Activated CD4-positive, alpha-beta T cell treated with anti-CD3 and anti-CD28 coated beads for 36 hours (primary cell): ENCODE results near the gene FOLR1. TPM values are rescaled to one million over a fixed set of nuclear protein-coding genes. Genes with fewer than 3 reads are reported as not detected.

ENCODE experiments used
- ATAC-seq: fragments of 200-7000 bp; cut with Tn5 transposase; one replicate; pipeline ENCODE4 v1.10.0; 2021; ENCODE audit warnings: mild to moderate bottlenecking, moderate library complexity
- CTCF ChIA-PET: fragments of 350-600 bp; sonication (Branson Sonifier 250); formaldehyde crosslinking; loops from one replicate; lab custom pipeline; 2021; ENCODE audit warnings: antibody characterized with exemption; lab: Charles Lee
- POLR2A ChIA-PET: fragments of 350-600 bp; sonication (Branson Sonifier 250); formaldehyde crosslinking; loops from one replicate; lab custom pipeline; 2021; ENCODE audit warnings: antibody characterized with exemption, inconsistent platforms; lab: Charles Lee
- DNase-seq: peaks from one replicate; pipeline ENCODE4 v3.0.0-alpha.2; 2020
- H3K27ac Mint-ChIP-seq: one replicate; pipeline ENCODE4 v1.8.0; 2021; ENCODE audit warnings: mixed read lengths
- H3K27me3 Mint-ChIP-seq: one replicate; pipeline ENCODE4 v1.8.0; 2021; ENCODE audit warnings: mixed read lengths
- H3K36me3 Mint-ChIP-seq: one replicate; pipeline ENCODE4 v1.8.0; 2021; ENCODE audit warnings: low read depth, mixed read lengths
- H3K4me1 Mint-ChIP-seq: one replicate; pipeline ENCODE4 v1.8.0; 2021; ENCODE audit warnings: mixed read lengths
- H3K4me3 Mint-ChIP-seq: one replicate; pipeline ENCODE4 v1.8.0; 2021; ENCODE audit warnings: mild to moderate bottlenecking, moderate library complexity, mixed read lengths
- H3K9me3 Mint-ChIP-seq: one replicate; pipeline ENCODE4 v1.8.0; 2021; ENCODE audit warnings: low read depth, mixed read lengths
- intact Hi-C, 2 experiments: fragments of 100-400 bp; cut with DNase I in 1 of 2; cut with micrococcal nuclease in 1 of 2; formaldehyde crosslinking; loops; one replicate each; pipeline versions ENCODE4 v1.14.2 to v1.15.1; 2022 to 2024; cut with DNase I, micrococcal nuclease
- total RNA-seq, 2 experiments: library from RNA; stranded (reverse); gene quantifications; one replicate each; pipeline ENCODE4 v1.2.3, GENCODE V29; 2021

The FOLR1 gene
- total RNA-seq, 2 experiments from 2014 or later, result not detected

DNA sequence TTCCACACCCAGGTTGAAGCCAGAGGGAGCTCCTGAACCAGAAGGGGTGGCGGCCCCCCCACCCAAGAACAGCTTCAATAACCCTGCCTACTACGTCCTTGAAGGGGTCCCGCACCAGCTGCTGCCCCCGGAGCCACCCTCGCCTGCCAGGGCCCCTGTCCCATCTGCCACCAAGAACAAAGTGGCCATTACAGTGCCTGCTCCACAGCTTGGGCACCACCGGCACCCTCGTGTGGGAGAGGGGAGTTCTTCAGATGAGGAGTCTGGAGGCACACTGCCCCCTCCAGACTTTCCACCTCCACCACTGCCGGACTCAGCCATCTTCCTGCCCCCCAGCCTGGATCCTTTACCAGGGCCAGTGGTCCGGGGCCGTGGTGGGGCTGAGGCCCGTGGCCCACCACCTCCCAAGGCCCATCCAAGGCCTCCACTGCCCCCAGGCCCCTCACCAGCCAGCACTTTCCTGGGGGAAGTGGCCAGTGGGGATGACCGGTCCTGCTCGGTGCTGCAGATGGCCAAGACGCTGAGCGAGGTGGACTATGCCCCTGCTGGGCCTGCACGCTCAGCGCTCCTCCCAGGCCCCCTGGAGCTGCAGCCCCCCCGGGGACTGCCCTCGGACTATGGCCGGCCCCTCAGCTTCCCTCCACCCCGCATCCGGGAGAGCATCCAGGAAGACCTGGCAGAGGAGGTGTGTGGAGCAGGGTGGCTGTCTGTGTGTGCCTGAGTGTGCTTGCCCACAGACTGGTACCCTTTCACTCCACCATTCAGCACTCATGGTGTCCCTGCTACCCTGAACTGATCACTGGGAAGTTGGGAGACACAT lies 45.4 kb downstream of the FOLR1 start:
- POLR2A ChIA-PET, result interaction anchor here (0.8 to 1.0 kb wide), 2 partner anchors 11 to 14 kb away, joined by 3 read pairs; no protein-coding TSS in a partner anchor
- H3K27me3 Mint-ChIP-seq, result peaks cover 26% of the 10 kb centered on the region
- H3K9me3 Mint-ChIP-seq, result no peaks in the 10 kb centered on the region

DNA sequence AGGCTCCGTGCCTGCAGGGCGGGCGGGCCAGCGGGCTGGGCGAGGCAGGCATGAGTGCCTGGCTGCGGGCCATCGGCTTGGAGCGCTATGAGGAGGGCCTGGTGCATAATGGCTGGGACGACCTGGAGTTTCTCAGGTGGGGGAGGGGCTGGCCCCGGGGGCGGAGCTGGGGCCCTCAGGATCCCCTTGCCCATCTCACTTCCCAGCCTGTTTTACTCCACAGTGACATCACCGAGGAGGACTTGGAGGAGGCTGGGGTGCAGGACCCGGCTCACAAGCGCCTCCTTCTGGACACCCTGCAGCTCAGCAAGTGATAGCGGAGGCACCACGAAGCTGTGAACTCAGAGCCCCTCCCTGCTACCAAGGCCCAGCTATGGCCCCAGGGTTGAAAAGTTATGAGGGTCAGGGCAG lies 46.1 kb downstream of the FOLR1 start:
- ATAC-seq (peak; percentile 76), DNase-seq (peak; percentile 78)
- H3K4me1 Mint-ChIP-seq, result peaks cover 11% of the 10 kb centered on the region
- ChIA-PET POLR2A (interaction anchor here (0.8 kb wide), 1 partner anchor 15 kb away, joined by 3 read pairs; no protein-coding TSS in a partner anchor), CTCF (interaction anchor here (0.6 to 2.3 kb wide), 14 partner anchors 8 to 213 kb away, joined by 3 to 10 read pairs (median 4); partner anchors contain the start of gene INPPL1)
- peaks cover 5% of the 10 kb centered on the region for H3K36me3 Mint-ChIP-seq
- no peak overlapping the region for H3K27ac Mint-ChIP-seq
- H3K27me3 Mint-ChIP-seq, result peaks cover 32% of the 10 kb centered on the region
- no peaks in the 10 kb centered on the region for H3K9me3 Mint-ChIP-seq
- no peak overlapping the region for H3K4me3 Mint-ChIP-seq
- intact Hi-C loops, result loop anchor here in 1 of 2 experiments (1.0 kb wide), 1 partner anchor 15 kb away; no protein-coding TSS in a partner anchor

More for the DNA sequence above, 45.4 kb downstream of the FOLR1 start:
- CTCF ChIA-PET, result interaction anchor here (0.6 to 2.3 kb wide), 13 partner anchors 9 to 1121 kb away, joined by 3 to 10 read pairs (median 4); partner anchors contain the start of gene INPPL1
- intact Hi-C loops, result no loop called here
- no peak overlapping the region for H3K4me3 Mint-ChIP-seq
- no peak for DNase-seq
- H3K27ac Mint-ChIP-seq, result no peak overlapping the region
- ATAC-seq, result no peak
- peaks cover 11% of the 10 kb centered on the region for H3K4me1 Mint-ChIP-seq
- H3K36me3 Mint-ChIP-seq, result peaks cover 8% of the 10 kb centered on the region

DNA sequence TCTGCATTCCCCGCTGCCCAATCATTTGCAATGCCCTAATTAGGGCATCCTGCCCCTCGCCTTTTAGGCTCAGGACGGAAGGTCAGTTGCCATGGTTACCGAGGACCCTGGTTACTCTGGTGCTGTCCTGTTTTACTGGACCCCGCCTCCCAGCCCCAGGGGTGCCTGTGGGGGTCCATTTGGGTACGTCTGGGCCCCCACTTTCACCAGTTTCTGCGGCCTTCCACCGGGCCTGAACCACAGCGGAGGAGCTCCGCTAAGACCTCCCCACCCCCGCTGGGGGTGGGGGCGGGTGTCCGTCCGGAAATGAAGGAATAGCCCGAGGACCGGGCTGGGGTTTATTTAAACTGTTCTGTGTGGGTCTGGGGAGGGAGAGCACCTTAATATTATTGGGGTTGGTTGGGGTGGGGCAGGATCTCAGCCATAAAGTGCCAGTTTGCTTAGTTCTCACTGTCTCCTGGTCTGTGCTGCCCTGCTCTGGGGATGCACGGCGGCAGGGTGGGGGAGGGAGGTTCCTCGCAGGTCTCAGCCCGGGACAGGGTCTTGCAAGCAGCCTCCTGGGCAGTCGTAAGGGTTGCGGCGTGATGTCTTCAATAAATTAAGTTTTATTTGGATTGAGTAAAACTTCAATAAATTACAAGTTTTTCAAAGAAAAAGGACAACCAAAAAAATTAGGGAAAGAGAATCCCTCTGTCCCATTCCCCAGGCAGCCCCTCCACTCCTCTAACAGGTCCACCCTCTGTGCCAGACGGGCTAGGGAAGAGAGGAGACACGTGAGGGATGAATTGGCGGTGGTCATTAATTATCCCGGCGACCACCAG lies 46.8 kb downstream of the FOLR1 start:
- ATAC-seq, result no peak
- peaks cover 5% of the 10 kb centered on the region for H3K36me3 Mint-ChIP-seq
- intact Hi-C loops, result loop anchor here in 1 of 2 experiments (1.0 kb wide), 1 partner anchor 15 kb away; no protein-coding TSS in a partner anchor
- H3K27ac Mint-ChIP-seq, result no peak overlapping the region
- H3K4me1 Mint-ChIP-seq, result peaks cover 16% of the 10 kb centered on the region
- no peak overlapping the region for H3K4me3 Mint-ChIP-seq
- no peaks in the 10 kb centered on the region for H3K9me3 Mint-ChIP-seq
- POLR2A ChIA-PET, result interaction anchor here (0.8 kb wide), 1 partner anchor 15 kb away, joined by 3 read pairs; no protein-coding TSS in a partner anchor
- CTCF ChIA-PET, result interaction anchor here (0.7 to 2.3 kb wide), 11 partner anchors 8 to 212 kb away, joined by 3 to 8 read pairs (median 4); no protein-coding TSS in a partner anchor
- DNase-seq, result no peak
- peaks cover 37% of the 10 kb centered on the region for H3K27me3 Mint-ChIP-seq

GRCh38 chr11:72239313-72239848 lies 47.4 kb downstream of the FOLR1 start:
- Mint-ChIP-seq H3K4me3 (no peak overlapping the region), H3K36me3 (peaks cover 2% of the 10 kb centered on the region), H3K27ac (no peak overlapping the region), H3K4me1 (peaks cover 16% of the 10 kb centered on the region), H3K27me3 (peaks cover 37% of the 10 kb centered on the region), H3K9me3 (no peaks in the 10 kb centered on the region)
- intact Hi-C loops, result no loop called here
- POLR2A ChIA-PET, result no interaction called here
- CTCF ChIA-PET, result interaction anchor here (2.3 kb wide), 1 partner anchor 17 kb away, joined by 8 read pairs; no protein-coding TSS in a partner anchor
- DNase-seq (no peak), ATAC-seq (peak; percentile 2)

- Mint-ChIP-seq H3K4me3 (peak overlapping the region; percentile 39), H3K27me3 (peaks cover 43% of the 10 kb centered on the region), H3K9me3 (no peaks in the 10 kb centered on the region), H3K27ac (peak overlapping the region; percentile 56), H3K36me3 (peaks cover 2% of the 10 kb centered on the region), H3K4me1 (peaks cover 20% of the 10 kb centered on the region)
- DNase-seq (no peak), ATAC-seq (peak; percentile 1)
- intact Hi-C loops, result loop anchor here in 1 of 2 experiments (5.0 kb wide), 2 partner anchors 172 to 192 kb away; partner anchors contain the start of gene CLPB
- ChIA-PET POLR2A (interaction anchor here (0.5 kb wide), 1 partner anchor 196 kb away, joined by 3 read pairs; no protein-coding TSS in a partner anchor), CTCF (no interaction called here)
These were observed 48.0 kb downstream of the FOLR1 start for GRCh38 chr11:72239849-72240460.

- H3K4me3 Mint-ChIP-seq, result peak overlapping the region; percentile 39
- peaks cover 2% of the 10 kb centered on the region for H3K36me3 Mint-ChIP-seq
- peaks cover 43% of the 10 kb centered on the region for H3K27me3 Mint-ChIP-seq
- ChIA-PET POLR2A (interaction anchor here (0.5 to 0.7 kb wide), 2 partner anchors 15 to 197 kb away, joined by 3 read pairs; no protein-coding TSS in a partner anchor), CTCF (interaction anchor here (0.8 kb wide), 1 partner anchor 190 kb away, joined by 6 read pairs; no protein-coding TSS in a partner anchor)
- no peaks in the 10 kb centered on the region for H3K9me3 Mint-ChIP-seq
- DNase-seq, result no peak
- intact Hi-C loops, result loop anchor here in 1 of 2 experiments (5.0 kb wide), 2 partner anchors 172 to 192 kb away; partner anchors contain the start of gene CLPB
- H3K4me1 Mint-ChIP-seq, result peaks cover 20% of the 10 kb centered on the region
- peak; percentile 31 for ATAC-seq
- peak overlapping the region; percentile 56 for H3K27ac Mint-ChIP-seq
These were observed 48.7 kb downstream of the FOLR1 start for GRCh38 chr11:72240461-72241290.

DNA sequence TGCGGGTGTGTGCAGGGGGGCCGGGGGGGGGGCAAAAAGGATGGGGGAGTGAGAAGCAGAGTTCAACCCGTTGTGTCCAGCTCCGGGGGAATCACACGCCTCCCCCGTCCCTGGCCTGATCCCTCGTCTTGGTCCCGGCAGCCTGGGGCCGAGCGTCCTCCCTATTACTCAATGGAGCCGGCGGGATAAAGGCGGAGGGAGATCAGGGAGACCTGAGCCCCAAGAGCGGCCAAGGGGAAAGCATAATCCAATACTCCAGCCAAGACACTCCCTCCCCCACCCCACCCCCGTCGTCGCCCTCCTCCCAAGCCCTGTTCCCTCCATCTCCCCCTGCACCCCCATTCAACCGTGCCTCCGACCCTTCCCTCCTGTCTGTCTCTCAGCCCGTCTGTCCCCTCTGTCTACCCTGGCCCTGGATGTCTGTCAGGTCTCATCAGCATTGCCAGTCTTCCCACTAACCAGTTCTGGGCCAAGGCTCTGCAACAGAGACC lies 49.4 kb downstream of the FOLR1 start:
- H3K4me1 Mint-ChIP-seq, result peaks cover 20% of the 10 kb centered on the region
- ChIA-PET POLR2A (no interaction called here), CTCF (interaction anchor here (0.8 kb wide), 1 partner anchor 190 kb away, joined by 6 read pairs; no protein-coding TSS in a partner anchor)
- intact Hi-C loops, result loop anchor here in 1 of 2 experiments (5.0 kb wide), 2 partner anchors 171 to 191 kb away; partner anchors contain the start of gene CLPB
- ATAC-seq (no peak), DNase-seq (no peak)
- no peaks in the 10 kb centered on the region for H3K9me3 Mint-ChIP-seq
- peaks cover 2% of the 10 kb centered on the region for H3K36me3 Mint-ChIP-seq
- no peak overlapping the region for H3K4me3 Mint-ChIP-seq
- no peak overlapping the region for H3K27ac Mint-ChIP-seq
- peaks cover 43% of the 10 kb centered on the region for H3K27me3 Mint-ChIP-seq

DNA sequence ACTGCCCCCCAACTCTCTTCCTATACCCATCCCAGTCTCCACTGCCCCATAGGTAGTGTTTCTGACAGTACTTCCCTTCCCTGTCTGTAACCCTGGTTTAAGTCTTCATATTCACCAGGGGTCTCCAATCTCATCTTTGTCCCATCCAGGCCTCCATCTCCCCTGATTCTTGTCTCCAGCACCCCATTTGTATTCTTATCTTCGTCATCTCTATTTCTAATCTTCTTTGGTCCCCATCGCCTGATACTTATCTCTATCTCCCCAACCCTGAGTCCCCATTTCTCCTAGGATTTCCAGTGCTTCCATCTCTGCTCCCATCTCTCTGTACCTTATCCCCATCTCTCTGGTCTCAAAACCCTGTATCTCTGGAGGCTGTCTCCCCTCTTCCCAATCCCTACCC lies 50.2 kb downstream of the FOLR1 start:
- Mint-ChIP-seq H3K36me3 (peaks cover 2% of the 10 kb centered on the region), H3K4me1 (peaks cover 20% of the 10 kb centered on the region), H3K4me3 (no peak overlapping the region), H3K9me3 (no peaks in the 10 kb centered on the region), H3K27me3 (peaks cover 43% of the 10 kb centered on the region), H3K27ac (no peak overlapping the region)
- ATAC-seq, result no peak
- intact Hi-C loops, result loop anchor here in 1 of 2 experiments (5.0 kb wide), 2 partner anchors 170 to 190 kb away; partner anchors contain the start of gene CLPB
- CTCF ChIA-PET, result no interaction called here
- POLR2A ChIA-PET, result no interaction called here
- DNase-seq, result no peak
